GM19043 (cell line): ENCODE results near the gene TMEM154.
A peak's percentile ranks its signal among the peaks of the same experiment; 100 is the strongest.

Source experiments
- ATAC-seq: cut with Tn5 transposase; IDR thresholded peaks from one replicate; pipeline ENCODE4 v1.9.1; 2021; ENCODE audit warnings: low read depth; ENCODE audit not compliant: unreplicated experiment

TMEM154 gene

DNA sequence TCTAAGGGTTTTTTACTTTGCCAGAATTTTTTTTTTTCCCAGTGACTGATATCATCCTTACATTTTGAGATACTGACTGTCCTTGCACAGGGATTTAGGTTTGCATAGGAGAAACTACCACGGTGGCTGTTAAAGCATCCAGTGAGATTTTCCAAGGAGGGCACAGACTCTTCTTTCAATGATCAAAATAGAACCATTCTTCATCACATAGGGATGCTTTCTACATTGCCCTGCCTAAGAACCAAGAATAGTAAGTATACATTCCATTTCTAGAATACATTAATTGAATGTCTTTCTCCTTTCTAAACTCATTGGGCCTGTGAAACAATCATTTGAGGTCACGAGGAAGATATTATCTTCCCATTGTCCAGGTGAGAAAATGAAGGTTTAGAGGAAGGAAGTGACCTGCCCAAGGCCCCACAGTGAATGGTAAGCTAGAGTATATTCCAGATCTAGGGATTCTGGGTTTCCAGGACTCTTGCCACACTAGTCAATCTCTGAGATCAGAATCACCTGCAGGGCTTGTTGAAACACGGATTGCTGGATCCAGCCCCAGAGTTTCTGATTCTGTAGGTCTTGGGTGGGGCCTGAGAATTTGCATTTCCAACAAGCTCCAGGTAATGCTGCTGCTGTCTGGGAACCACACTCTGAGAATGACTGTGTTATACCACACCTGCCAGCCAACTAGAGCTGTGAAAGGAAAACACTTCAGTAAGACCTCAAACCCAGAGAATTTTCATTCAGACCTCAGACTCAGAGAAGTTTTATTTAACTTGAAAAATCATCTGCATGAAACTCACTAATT, 17.7 kb upstream of the TMEM154 start:
- peak; percentile 21 for ATAC-seq

- ATAC-seq: peak; percentile 96
Measured at GRCh38 chr4:152696764-152697261, 17.0 kb upstream of the TMEM154 start.

DNA sequence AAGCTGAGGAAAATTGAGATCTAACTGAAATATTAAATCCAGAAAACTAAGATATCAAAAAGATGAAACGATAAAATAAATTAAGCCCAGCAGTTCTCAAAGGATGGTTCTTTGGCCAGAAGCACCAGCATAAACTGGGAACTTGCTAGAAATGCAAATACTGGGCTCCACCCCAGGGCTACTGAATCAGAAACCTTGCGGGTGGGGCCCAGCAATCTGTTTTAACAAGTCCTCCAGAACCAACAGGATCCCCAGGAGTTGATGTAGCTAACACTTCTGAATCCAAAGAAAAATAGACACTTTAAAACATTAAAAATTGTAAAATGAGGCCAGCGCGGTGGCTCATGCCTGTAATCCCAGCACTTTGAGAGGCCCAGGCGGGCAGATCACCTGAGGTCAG, 14.1 kb upstream of the TMEM154 start:
- no peak for ATAC-seq

DNA sequence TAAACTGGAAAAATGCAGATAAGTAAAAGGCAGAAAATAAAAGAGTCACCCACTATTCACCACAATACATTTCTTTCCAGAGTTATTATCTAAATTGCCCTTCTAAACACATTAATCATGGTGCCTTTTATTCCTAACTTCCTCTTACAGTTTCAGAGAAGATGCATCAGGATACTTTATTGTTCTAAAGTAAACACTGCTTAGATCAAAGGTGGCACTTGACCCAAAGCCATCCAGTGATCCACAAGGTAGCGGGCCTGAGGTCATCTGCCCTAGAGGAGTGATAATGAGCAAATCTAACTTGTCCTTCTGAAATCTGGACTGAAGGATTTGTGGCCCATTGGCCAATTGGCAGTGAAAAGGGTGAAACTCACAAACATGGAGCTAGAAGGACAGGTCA, 12.0 kb upstream of the TMEM154 start:
- ATAC-seq: no peak

GRCh38 chr4:152690706-152691651, 11.2 kb upstream of the TMEM154 start:
- ATAC-seq: no peak

DNA sequence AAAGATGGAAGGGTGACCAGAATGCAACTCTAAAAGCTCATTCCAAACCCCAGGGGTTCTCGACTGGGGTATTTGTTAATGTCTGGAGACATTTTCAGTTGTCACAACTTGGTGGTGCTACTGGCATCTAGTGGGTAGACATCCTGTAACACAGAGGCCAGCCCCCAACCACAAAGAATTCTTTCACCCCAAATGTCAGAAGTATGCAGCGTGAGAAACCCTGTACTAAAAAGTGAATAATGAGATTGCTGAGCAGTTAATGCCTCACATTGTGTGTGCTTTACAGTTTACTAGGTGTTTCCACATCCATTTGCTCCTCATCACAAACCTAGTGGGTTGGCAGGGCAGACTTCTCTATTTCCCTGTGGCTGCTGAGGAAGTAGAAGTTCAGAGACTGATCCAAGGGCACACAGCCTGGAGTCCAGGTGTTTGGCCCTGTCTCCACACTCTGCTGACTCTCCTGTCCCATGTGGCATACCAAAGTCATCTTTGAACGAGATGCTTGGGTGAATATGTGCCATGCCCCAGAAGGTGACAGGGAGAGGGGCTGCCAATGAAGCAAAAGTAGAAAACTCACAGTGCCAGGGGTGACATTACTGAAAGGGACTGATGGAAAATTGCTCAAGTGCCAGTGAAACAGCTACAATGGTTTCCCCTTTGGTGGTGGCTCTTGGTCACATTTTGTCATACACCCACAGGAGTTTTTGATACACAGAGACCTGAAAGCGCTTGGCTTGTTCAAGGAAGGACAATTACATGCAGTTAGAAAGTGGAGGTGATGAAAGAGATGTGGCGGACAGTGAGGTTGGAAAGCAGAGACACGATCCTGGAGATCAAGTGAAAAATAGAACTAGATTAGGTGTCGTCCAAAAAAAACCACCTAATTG, 10.1 kb upstream of the TMEM154 start:
- no peak for ATAC-seq

DNA sequence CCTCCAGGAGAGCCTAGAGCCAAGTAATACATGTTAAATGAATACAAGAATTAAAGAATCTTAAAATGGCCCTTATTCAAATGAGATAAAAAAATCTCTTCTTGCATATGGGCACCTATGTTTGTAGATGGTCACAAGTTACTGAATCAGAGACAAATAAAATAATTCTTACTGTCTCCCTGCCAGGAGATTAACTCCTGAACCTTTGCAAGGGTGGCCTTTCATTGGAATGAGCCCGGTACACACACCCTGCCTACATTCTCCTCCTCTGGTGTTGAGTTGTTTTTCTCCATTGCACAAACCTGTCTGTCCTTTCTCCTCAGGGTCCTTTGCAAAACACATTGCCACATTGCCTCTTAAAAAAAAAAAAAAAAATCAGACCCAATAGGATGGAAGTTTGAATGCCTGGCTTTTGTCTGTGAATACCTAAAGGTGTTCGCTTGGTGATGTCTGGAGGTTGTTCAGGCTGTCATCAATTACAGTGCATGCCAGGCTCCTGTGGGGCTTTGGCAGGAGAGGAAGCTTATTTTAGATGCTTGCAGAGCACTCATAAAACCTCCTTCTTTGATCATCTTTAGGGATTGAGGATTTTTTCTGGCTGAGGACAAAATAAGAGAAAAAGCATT, 8.3 kb upstream of the TMEM154 start:
- ATAC-seq: no peak

- no peak for ATAC-seq
Measured at GRCh38 chr4:152686452-152687013, 6.7 kb upstream of the TMEM154 start.

DNA sequence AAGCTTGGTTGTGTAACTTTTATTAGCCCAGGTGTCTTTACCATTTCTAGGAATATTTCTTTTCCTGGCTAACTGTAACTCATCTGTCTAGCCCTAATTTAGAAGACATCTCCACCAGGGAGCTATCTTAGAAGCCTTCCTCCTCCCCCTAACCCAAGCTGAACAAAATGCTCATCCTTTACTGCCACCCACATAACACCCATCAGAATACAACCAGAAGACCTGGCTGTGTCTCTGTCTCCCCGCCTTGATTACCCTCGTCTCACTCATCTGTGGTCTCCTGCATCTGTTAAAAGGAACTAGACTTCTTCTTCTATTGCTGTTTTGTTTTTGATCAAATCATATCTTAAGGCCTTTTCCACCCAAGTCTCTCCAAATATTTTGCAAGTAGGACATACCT, 4.8 kb upstream of the TMEM154 start:
- ATAC-seq: no peak

GRCh38 chr4:152684007-152684406, 4.2 kb upstream of the TMEM154 start:
- ATAC-seq: no peak

- ATAC-seq: no peak
Measured at GRCh38 chr4:152682143-152682941, 2.5 kb upstream of the TMEM154 start.

- no peak for ATAC-seq
Measured at GRCh38 chr4:152680988-152681603, 1.3 kb upstream of the TMEM154 start.

GRCh38 chr4:152678841-152679240, 956 bp downstream of the TMEM154 start:
- ATAC-seq: no peak

DNA sequence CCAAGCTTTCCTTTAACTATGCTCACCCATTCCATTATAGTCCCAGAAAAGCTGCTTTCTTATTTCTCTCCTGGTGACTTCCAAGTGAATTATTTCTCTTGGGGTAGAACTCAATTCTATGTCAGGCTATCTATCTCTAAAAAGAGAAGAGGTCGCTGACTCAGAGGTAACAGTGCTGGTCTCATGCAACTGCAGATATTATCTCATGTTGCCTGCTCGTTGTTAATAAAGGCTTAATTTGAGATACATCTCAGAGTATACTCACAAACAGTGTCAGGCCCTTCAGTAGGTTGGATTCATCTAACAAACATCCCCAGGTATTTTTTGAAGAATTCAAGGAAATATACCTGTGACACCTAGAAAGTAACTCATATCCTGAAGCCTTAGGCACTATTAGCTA, 2.7 kb downstream of the TMEM154 start:
- ATAC-seq: no peak

DNA sequence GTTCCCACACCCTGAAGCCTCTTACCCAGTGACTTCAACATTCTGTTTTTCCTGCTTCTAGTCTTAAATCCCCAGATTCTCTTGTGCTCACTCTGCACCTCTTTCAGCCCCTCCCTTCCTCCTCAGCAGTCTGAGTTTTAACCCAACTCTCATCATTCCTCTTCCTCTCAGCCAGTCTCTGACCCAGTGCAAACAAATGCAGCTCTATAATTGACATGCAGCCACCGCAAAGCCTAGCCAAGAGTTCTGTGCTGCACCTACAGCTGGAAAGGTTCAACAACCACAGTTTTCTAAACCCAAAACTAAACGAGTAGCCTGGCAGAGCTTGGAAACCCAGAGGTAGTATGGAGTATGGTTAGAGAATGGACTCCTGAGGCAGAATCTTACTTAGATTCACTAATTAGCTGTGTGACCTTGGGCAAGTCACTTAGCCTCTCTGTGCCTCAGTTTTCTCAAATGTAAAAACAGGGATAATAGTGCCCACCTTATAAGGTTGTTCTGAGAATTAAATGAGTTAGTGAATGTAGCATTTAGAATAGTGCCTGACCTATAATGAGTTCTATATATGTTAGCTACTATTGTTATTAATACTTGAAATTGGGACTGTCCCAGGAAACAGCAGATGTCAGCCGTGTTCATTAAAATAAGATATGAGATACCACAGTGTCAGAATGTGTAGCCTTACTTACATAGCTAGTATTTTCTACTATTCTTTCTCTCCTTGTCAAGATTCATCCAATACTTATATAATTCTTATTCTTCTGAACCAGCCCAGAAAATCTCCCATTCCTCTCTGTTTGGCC, 3.5 kb downstream of the TMEM154 start:
- ATAC-seq: peak; percentile 39

- ATAC-seq: no peak
Measured at GRCh38 chr4:152674359-152674758, 5.4 kb downstream of the TMEM154 start.

DNA sequence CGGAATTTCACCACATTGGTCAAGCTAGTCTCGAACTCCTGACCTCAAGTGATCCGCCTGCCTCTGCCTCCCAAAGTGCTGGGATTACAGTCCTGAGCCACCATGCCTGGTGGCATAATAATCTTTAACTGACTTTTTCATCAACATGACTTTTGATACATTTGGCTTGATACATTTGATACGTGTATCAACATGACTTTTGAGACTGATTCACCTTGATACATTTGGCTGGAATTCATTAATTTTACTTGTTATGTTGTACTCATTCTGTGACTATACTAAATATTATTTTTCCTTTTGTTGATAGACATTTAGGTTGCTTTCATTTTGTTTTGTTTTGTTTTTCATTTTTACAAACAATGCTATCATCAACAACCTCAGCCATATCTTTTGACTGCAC, 6.3 kb downstream of the TMEM154 start:
- no peak for ATAC-seq
